Adrenal gland (tissue), 5 donors: Measurements from ENCODE around the gene OR4D1.

ENCODE experiments used
- POLR2A ChIP-seq, 2 donors: fragments of 450-650 bp; IDR thresholded peaks; one replicate each; pipeline ENCODE4 v1.6.1; 2017; ENCODE audit warnings: antibody characterized with exemption in 2 of 2, mild to moderate bottlenecking in 2 of 2, moderate library complexity in 1 of 2
- TF ChIP-seq, protein P1 (sequence below), 6 experiments: fragments of 450-650 bp in 4 of 6; fragments of 200-600 bp in 2 of 6; sonication (generic) in 1 of 6; IDR thresholded peaks; 1 replicate in 5 of 6; 2 replicates in 1 of 6; pipeline versions ENCODE4 v1.5.1 to v1.8.0; 2016 to 2021; ENCODE audit warnings: antibody characterized with exemption in 6 of 6, mild to moderate bottlenecking in 2 of 6, moderate library complexity in 1 of 6
- donor health status: DM: no; HTN: no; CAD: no.

DNA sequence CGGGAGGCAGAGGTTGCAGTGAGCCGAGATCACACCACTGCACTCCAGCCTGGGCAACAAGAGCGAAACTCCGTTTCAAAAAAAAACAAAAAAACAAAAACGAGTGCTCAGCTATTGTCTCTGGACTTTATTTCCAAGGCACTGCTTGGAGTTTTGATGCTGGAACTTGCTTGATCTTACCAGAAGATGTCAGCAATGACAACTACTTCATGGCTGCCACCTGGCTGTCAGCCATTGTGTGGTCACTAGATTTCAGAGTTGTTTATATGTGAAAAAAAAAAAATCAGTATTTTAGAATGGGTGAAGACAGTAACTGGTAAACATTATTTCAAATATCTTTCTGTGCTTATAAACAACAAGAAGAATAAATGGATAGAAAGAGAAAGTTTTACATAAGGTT lies 26.3 kb upstream of the OR4D1 start:
- TF ChIP-seq, protein P1, sequence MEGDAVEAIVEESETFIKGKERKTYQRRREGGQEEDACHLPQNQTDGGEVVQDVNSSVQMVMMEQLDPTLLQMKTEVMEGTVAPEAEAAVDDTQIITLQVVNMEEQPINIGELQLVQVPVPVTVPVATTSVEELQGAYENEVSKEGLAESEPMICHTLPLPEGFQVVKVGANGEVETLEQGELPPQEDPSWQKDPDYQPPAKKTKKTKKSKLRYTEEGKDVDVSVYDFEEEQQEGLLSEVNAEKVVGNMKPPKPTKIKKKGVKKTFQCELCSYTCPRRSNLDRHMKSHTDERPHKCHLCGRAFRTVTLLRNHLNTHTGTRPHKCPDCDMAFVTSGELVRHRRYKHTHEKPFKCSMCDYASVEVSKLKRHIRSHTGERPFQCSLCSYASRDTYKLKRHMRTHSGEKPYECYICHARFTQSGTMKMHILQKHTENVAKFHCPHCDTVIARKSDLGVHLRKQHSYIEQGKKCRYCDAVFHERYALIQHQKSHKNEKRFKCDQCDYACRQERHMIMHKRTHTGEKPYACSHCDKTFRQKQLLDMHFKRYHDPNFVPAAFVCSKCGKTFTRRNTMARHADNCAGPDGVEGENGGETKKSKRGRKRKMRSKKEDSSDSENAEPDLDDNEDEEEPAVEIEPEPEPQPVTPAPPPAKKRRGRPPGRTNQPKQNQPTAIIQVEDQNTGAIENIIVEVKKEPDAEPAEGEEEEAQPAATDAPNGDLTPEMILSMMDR (IDR thresholded peaks at IDR 0.05) = no peak
- TF ChIP-seq POLR2A (IDR thresholded peaks at IDR 0.05) = no peak
